GM23338 (cell line): ENCODE results near the gene CPNE5. TPM values are rescaled to one million over a fixed set of nuclear protein-coding genes. Genes with fewer than 3 reads are reported as not detected.

Experiments used
- ATAC-seq: fragments of 200-7000 bp; cut with Tn5 transposase; 3 replicates; pipeline ENCODE4 v1.9.1; 2020
- DNase-seq: peaks from one replicate; pipeline ENCODE4 v3.0.0-alpha.2; 2015; ENCODE audit warnings: low spot score
- H2AFZ ChIP-seq: fragments of 200-600 bp; sonication (generic); 2 replicates; pipeline ENCODE4 v1.8.0; 2016; ENCODE audit warnings: antibody characterized with exemption, mild to moderate bottlenecking, moderate library complexity
- H3F3A ChIP-seq: fragments of 200-600 bp; sonication (generic); replicated peaks from 2 replicates; pipeline ENCODE4 v1.8.0; 2017; ENCODE audit warnings: antibody characterized with exemption, mixed run types, low read depth
- H3K27ac ChIP-seq: fragments of 200-600 bp; sonication (generic); 2 replicates; pipeline ENCODE4 v1.6.1; 2016; ENCODE audit warnings: low read depth
- H3K27me3 ChIP-seq: fragments of 200-600 bp; sonication (generic); 2 replicates; pipeline ENCODE4 v1.8.0; 2016; ENCODE audit warnings: mild to moderate bottlenecking, mixed run types, moderate library complexity; ENCODE audit not compliant: insufficient read depth
- H3K36me3 ChIP-seq: fragments of 200-600 bp; sonication (generic); 2 replicates; pipeline ENCODE4 v1.8.0; 2016; ENCODE audit warnings: mild to moderate bottlenecking; ENCODE audit not compliant: insufficient read depth
- H3K4me1 ChIP-seq: fragments of 200-600 bp; sonication (generic); 2 replicates; pipeline ENCODE4 v1.8.0; 2016; ENCODE audit warnings: mild to moderate bottlenecking, moderate library complexity; ENCODE audit not compliant: insufficient read depth
- H3K4me2 ChIP-seq: fragments of 200-600 bp; sonication (generic); 2 replicates; pipeline ENCODE4 v1.7.1; 2017; ENCODE audit warnings: mixed run types
- H3K4me3 ChIP-seq: fragments of 200-600 bp; sonication (generic); 2 replicates; pipeline ENCODE4 v1.6.1; 2016; ENCODE audit warnings: mixed run types
- H3K79me2 ChIP-seq: fragments of 200-600 bp; sonication (generic); replicated peaks from 2 replicates; pipeline ENCODE4 v1.8.0; 2017; ENCODE audit warnings: mild to moderate bottlenecking; ENCODE audit not compliant: insufficient read depth
- H3K9me2 ChIP-seq: fragments of 200-600 bp; sonication (generic); 2 replicates; pipeline ENCODE4 v1.8.0; 2017; ENCODE audit not compliant: insufficient read depth
- H4K20me1 ChIP-seq: fragments of 200-600 bp; sonication (generic); replicated peaks from 2 replicates; pipeline ENCODE4 v1.8.0; 2017; ENCODE audit warnings: mild to moderate bottlenecking; ENCODE audit not compliant: insufficient read depth
- H3K27ac Mint-ChIP-seq: 2 replicates; pipeline ENCODE4 v1.8.0; 2020; ENCODE audit warnings: inconsistent platforms, mild to moderate bottlenecking, moderate library complexity, mixed read lengths
- H3K27me3 Mint-ChIP-seq: 3 replicates; pipeline ENCODE4 v1.8.0; 2022; ENCODE audit warnings: low read depth, mild to moderate bottlenecking, moderate library complexity, mixed read lengths, inconsistent platforms; ENCODE audit not compliant: insufficient read depth, poor library complexity
- H3K36me3 Mint-ChIP-seq: 3 replicates; pipeline ENCODE4 v1.8.0; 2021; ENCODE audit warnings: low read depth, mild to moderate bottlenecking, inconsistent platforms, moderate library complexity, mixed read lengths
- H3K4me1 Mint-ChIP-seq: 3 replicates; pipeline ENCODE4 v1.8.0; 2020; ENCODE audit warnings: mild to moderate bottlenecking, inconsistent platforms, mixed read lengths
- H3K4me3 Mint-ChIP-seq: 3 replicates; pipeline ENCODE4 v1.8.0; 2021; ENCODE audit warnings: moderate library complexity, mild to moderate bottlenecking, inconsistent platforms, mixed read lengths
- H3K9me3 Mint-ChIP-seq: 3 replicates; pipeline ENCODE4 v1.8.0; 2020; ENCODE audit warnings: moderate library complexity, mild to moderate bottlenecking, inconsistent platforms, mixed read lengths
- CREB1 ChIP-seq: fragments of 250-450 bp; sonication (Bioruptor Pico); IDR thresholded peaks from 2 replicates; pipeline ENCODE4 v1.5.0; 2020; ENCODE audit warnings: low read depth, mild to moderate bottlenecking, moderate library complexity
- CTCF ChIP-seq, 2 experiments: fragments of 200-600 bp in 1 of 2; sonication (generic) in 1 of 2; conservative IDR thresholded peaks; 2 replicates each; pipeline versions ENCODE4 v1.5.1 to v1.6.1; 2016 to 2017; ENCODE audit warnings: antibody characterized with exemption in 2 of 2, low read depth in 2 of 2, mild to moderate bottlenecking in 2 of 2, moderate library complexity in 1 of 2
- ETS1 ChIP-seq: IDR thresholded peaks from 2 replicates; pipeline ENCODE4 v1.6.1; 2016; ENCODE audit warnings: antibody characterized with exemption
- EZH2 ChIP-seq: fragments of 200-600 bp; sonication (generic); IDR thresholded peaks from one replicate; pipeline ENCODE4 v1.8.0; 2017; ENCODE audit warnings: antibody characterized with exemption, mild to moderate bottlenecking, low read depth; ENCODE audit not compliant: unreplicated experiment
- EZH2phosphoT487 ChIP-seq: fragments of 200-600 bp; sonication (generic); IDR thresholded peaks from one replicate; pipeline ENCODE4 v1.8.1; 2018; ENCODE audit warnings: antibody characterized with exemption; ENCODE audit not compliant: unreplicated experiment
- JUNB ChIP-seq: IDR thresholded peaks from one replicate; pipeline ENCODE4 v1.6.1; 2016; ENCODE audit warnings: antibody characterized with exemption; ENCODE audit not compliant: unreplicated experiment
- NANOG ChIP-seq: IDR thresholded peaks from 2 replicates; pipeline ENCODE4 v1.6.1; 2016; ENCODE audit warnings: antibody characterized with exemption, borderline replicate concordance
- POLR2AphosphoS5 ChIP-seq: IDR thresholded peaks from 2 replicates; pipeline ENCODE4 v1.6.1; 2016; ENCODE audit warnings: antibody characterized with exemption, low read depth
- REST ChIP-seq: IDR thresholded peaks from one replicate; pipeline ENCODE4 v1.6.1; 2018; ENCODE audit warnings: antibody characterized with exemption; ENCODE audit not compliant: unreplicated experiment
- STAT1 ChIP-seq: IDR thresholded peaks from one replicate; pipeline ENCODE4 v1.6.1; 2016; ENCODE audit warnings: antibody characterized with exemption; ENCODE audit not compliant: unreplicated experiment
- ZNF114 ChIP-seq: fragments of 250-450 bp; sonication (Bioruptor Pico); IDR thresholded peaks from 2 replicates; pipeline ENCODE4 v1.5.0; 2020; ENCODE audit warnings: mild to moderate bottlenecking, moderate library complexity
- ZNF331 ChIP-seq: fragments of 250-450 bp; sonication (Bioruptor Pico); IDR thresholded peaks from 2 replicates; pipeline ENCODE4 v1.5.0; 2020; ENCODE audit warnings: low read depth, mild to moderate bottlenecking, moderate library complexity
- ZNF462 ChIP-seq: fragments of 250-450 bp; sonication (Bioruptor Pico); IDR thresholded peaks from 2 replicates; pipeline ENCODE4 v1.5.0; 2020; ENCODE audit warnings: mild to moderate bottlenecking, moderate library complexity
- polyA plus RNA-seq: library from polyadenylated mRNA; unstranded; fragments of >200 nt; fragmentation: Nextera tagmentation; extraction: Ambion mirVana; gene quantifications from 2 replicates; pipeline ENCODE4 v1.2.1, GENCODE V29; 2016
- total RNA-seq: library from RNA; depleted of rRNA; stranded (reverse); fragments of >200 nt; shearing (Covaris generic); gene quantifications from 2 replicates; pipeline ENCODE4 v1.2.3, GENCODE V29; 2014

The CPNE5 gene
- total and polyA plus RNA-seq, 2 experiments from 2014 or later: 0.14 to 0.42 TPM

GRCh38 chr6:36825452-36825851, 13.8 kb downstream of the CPNE5 start:
- Histone ChIP-seq H3K36me3 (no peaks in the 10 kb centered on the region), H4K20me1 (no peaks in the 10 kb centered on the region), H3K79me2 (no peaks in the 10 kb centered on the region), H2AFZ (no peak overlapping the region), H3K4me2 (no peak overlapping the region), H3K9me2 (no peaks in the 10 kb centered on the region), H3F3A (no peaks in the 10 kb centered on the region), H3K4me3 (no peak overlapping the region), H3K4me1 (peaks cover 11% of the 10 kb centered on the region; the same call in 1 of the 2 replicates), H3K27me3 (no peaks in the 10 kb centered on the region), H3K27ac (no peak overlapping the region)
- no peaks in the 10 kb centered on the region for H3K9me3 Mint-ChIP-seq
- H3K36me3 Mint-ChIP-seq: no peaks in the 10 kb centered on the region
- no peak overlapping the region for H3K4me3 Mint-ChIP-seq
- H3K27me3 Mint-ChIP-seq: peaks cover 6% of the 10 kb centered on the region
- H3K27ac Mint-ChIP-seq: no peak overlapping the region
- ATAC-seq: no peak
- TF ChIP-seq EZH2phosphoT487 (no peak), ZNF114 (CRISPR knock-in tag) (no peak), NANOG (no peak), ZNF462 (CRISPR knock-in tag) (no peak), JUNB (no peak), REST (no peak), EZH2 (no peak), POLR2AphosphoS5 (no peak), CTCF (conservative IDR thresholded peaks at IDR 0.05; ENCODE audit: low read depth in 2 of 2) (no peak), STAT1 (no peak), ZNF331 (CRISPR knock-in tag) (no peak), CREB1 (no peak), ETS1 (no peak)
- DNase-seq: no peak
- H3K4me1 Mint-ChIP-seq: peaks cover 28% of the 10 kb centered on the region
